ENCODE data around the gene MRPL48. TPM values are rescaled to one million over a fixed set of nuclear protein-coding genes. Genes with fewer than 3 reads are reported as not detected.
"Not testable (repeated sequence)": the region's sequence is repeated elsewhere in the genome, so short reads cannot be mapped to it uniquely, and the experiment has no call there.

The MRPL48 gene
- total RNA-seq, 2 donors from 2014 or later = 39.9 to 44.1 TPM

- DNase-seq (peak in 1 of 2 donors; percentile 13), ATAC-seq (peak; percentile 23)
- intact Hi-C loops (cut with DNase I, micrococcal nuclease) = no loop called here
Measured at GRCh38 chr11:73875840-73876239, 88.2 kb downstream of the MRPL48 start.

GRCh38 chr11:73876424-73877310, 89.0 kb downstream of the MRPL48 start, which contains the start of the genes COA4 and PAAF1:
TSS of gene COA4 (minus strand) at chr11:73876846. CDS start at chr11:73873378, 3,468 bp downstream.
TSS of gene PAAF1 (plus strand) at chr11:73876999. CDS start at chr11:73877022, 23 bp downstream.
- intact Hi-C loops (cut with DNase I, micrococcal nuclease) = no loop called here
- ATAC-seq (peak; percentile 96), DNase-seq (peak; percentile 95 to 96)

- intact Hi-C loops (cut with DNase I, micrococcal nuclease) = no loop called here
- DNase-seq (no peak), ATAC-seq (no peak)
Measured at GRCh38 chr11:73878771-73879170, 91.1 kb downstream of the MRPL48 start.

GRCh38 chr11:73880449-73880848, 92.8 kb downstream of the MRPL48 start:
- ATAC-seq; intact Hi-C loops (cut with DNase I, micrococcal nuclease); DNase-seq: not testable (repeated sequence)

GRCh38 chr11:73883856-73884255, 96.2 kb downstream of the MRPL48 start:
- no peak for DNase-seq
- ATAC-seq = no peak
- intact Hi-C loops (cut with DNase I, micrococcal nuclease) = no loop called here

GRCh38 chr11:73888244-73888643, 100.6 kb downstream of the MRPL48 start:
- intact Hi-C loops (cut with DNase I, micrococcal nuclease) = no loop called here
- no peak for ATAC-seq
- DNase-seq = no peak

- DNase-seq = no peak
- ATAC-seq = no peak
- intact Hi-C loops (cut with DNase I, micrococcal nuclease) = no loop called here
Measured at GRCh38 chr11:73889019-73889418, 101.3 kb downstream of the MRPL48 start.

GRCh38 chr11:73889536-73889935, 101.9 kb downstream of the MRPL48 start:
- ATAC-seq = no peak
- no peak for DNase-seq
- intact Hi-C loops (cut with DNase I, micrococcal nuclease) = no loop called here

- no peak for ATAC-seq
- no peak for DNase-seq
- intact Hi-C loops (cut with DNase I, micrococcal nuclease) = no loop called here
Measured at GRCh38 chr11:73893041-73893440, 105.4 kb downstream of the MRPL48 start.

- intact Hi-C loops (cut with DNase I, micrococcal nuclease) = no loop called here
- no peak for ATAC-seq
- no peak for DNase-seq
Measured at GRCh38 chr11:73894725-73895335, 107.2 kb downstream of the MRPL48 start.

- intact Hi-C loops (cut with DNase I, micrococcal nuclease) = no loop called here
- DNase-seq (no peak), ATAC-seq (no peak)
Measured at GRCh38 chr11:73902303-73902702, 114.6 kb downstream of the MRPL48 start.

GRCh38 chr11:73907191-73907590, 119.5 kb downstream of the MRPL48 start:
- no peak for DNase-seq
- ATAC-seq = no peak
- intact Hi-C loops (cut with DNase I, micrococcal nuclease) = no loop called here

GRCh38 chr11:73912026-73912425, 124.4 kb downstream of the MRPL48 start:
- DNase-seq (no peak), ATAC-seq (peak; percentile 57)
- intact Hi-C loops (cut with DNase I, micrococcal nuclease) = no loop called here

- no peak for DNase-seq
- ATAC-seq = no peak
- intact Hi-C loops (cut with DNase I, micrococcal nuclease) = no loop called here
Measured at GRCh38 chr11:73913472-73913871, 125.8 kb downstream of the MRPL48 start.

- ATAC-seq = peak; percentile 38
Measured at GRCh38 chr11:73914284-73914683, 126.6 kb downstream of the MRPL48 start.

More at GRCh38 chr11:73914284-73914683, 126.6 kb downstream of the MRPL48 start:
- no peak for DNase-seq
- intact Hi-C loops (cut with DNase I, micrococcal nuclease) = no loop called here

Other genes with a start within 250 kb of the MRPL48 start
- gene FAM168A, start 189.8 kb upstream of the MRPL48 start, total RNA-seq = 10 to 100 TPM; 18.8 to 23.3 TPM
- gene PLEKHB1, start 141.3 kb upstream of the MRPL48 start, total RNA-seq = 10 to 100 TPM; 11.9 to 15.7 TPM
- gene RAB6A, start 26.8 kb upstream of the MRPL48 start, total RNA-seq = 100 to 1,000 TPM; 144 to 154 TPM
- 10 to 100 TPM; 55.9 to 72.5 TPM for gene COA4, start 89.0 kb downstream of the MRPL48 start, total RNA-seq
- 10 to 100 TPM; 11.4 to 12.2 TPM for gene PAAF1, start 89.1 kb downstream of the MRPL48 start, total RNA-seq
- not detected for gene DNAJB13, start 163.2 kb downstream of the MRPL48 start, total RNA-seq
- 10 to 100 TPM; 33.9 to 46.7 TPM for gene UCP2, start 195.0 kb downstream of the MRPL48 start, total RNA-seq
- 1 to 10 TPM; 1.1 to 2.4 TPM for gene UCP3, start 221.2 kb downstream of the MRPL48 start, total RNA-seq

Data from left colon (tissue), 2 donors.